PFSK-1 (cell line): ENCODE data around the gene PCED1A.
A peak's percentile ranks its signal among the peaks of the same experiment; 100 is the strongest.

ENCODE experiments used
- FOXP2 ChIP-seq: optimal IDR thresholded peaks from 2 replicates; pipeline ENCODE3; 2011; ENCODE audit warnings: borderline replicate concordance, control low read depth, inconsistent platforms; ENCODE audit not compliant: insufficient read depth; ENCODE audit errors: extremely low read length, extremely low read depth
- POLR2AphosphoS5 ChIP-seq: IDR thresholded peaks from 2 replicates; pipeline ENCODE4 v1.6.1; 2012; ENCODE audit warnings: low read depth, mild to moderate bottlenecking, control low read depth, low read length, moderate library complexity
- SIN3A ChIP-seq: IDR thresholded peaks from 2 replicates; pipeline ENCODE4 v1.6.1; 2012; ENCODE audit warnings: mild to moderate bottlenecking, low read length, moderate library complexity, borderline replicate concordance; ENCODE audit not compliant: insufficient read depth
- TAF1 ChIP-seq: IDR thresholded peaks from 2 replicates; pipeline ENCODE4 v1.6.1; 2012; ENCODE audit warnings: low read length, control low read depth, borderline replicate concordance; ENCODE audit not compliant: insufficient read depth
- TF ChIP-seq, protein P1 (sequence below), 2 experiments: IDR thresholded peaks; 2 replicates each; pipeline versions ENCODE4 v1.6.1 to v1.8.0; 2011 to 2012; ENCODE audit warnings: low read depth in 2 of 2, low read length in 2 of 2, control low read depth in 1 of 2, inconsistent platforms in 1 of 2, mild to moderate bottlenecking in 1 of 2, moderate library complexity in 1 of 2; ENCODE audit not compliant: insufficient read depth in 1 of 2

Gene PCED1A

DNA sequence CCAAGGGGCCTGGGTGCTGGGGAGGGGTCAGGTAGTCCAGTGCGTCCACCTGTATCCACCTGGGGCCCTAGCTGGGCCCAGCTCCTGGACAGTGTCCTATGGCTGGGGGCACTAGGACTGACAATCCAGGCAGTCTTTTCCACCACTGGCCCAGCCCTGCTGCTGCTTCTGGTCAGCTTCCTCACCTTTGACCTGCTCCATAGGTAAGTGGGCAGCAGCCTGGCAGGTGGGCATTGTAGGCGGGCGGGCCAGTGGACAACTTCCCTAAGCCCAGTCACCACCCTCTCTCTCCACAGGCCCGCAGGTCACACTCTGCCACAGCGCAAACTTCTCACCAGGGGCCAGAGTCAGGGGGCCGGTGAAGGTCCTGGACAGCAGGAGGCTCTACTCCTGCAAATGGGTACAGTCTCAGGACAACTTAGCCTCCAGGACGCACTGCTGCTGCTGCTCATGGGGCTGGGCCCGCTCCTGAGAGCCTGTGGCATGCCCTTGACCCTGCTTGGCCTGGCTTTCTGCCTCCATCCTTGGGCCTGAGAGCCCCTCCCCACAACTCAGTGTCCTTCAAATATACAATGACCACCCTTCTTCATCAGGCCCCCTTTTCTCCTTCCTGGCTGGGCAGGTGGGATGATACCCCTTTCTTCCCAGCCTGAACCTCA, 25.1 kb downstream of the PCED1A start:
- no peak for TF ChIP-seq SIN3A
- TF ChIP-seq, protein P1, sequence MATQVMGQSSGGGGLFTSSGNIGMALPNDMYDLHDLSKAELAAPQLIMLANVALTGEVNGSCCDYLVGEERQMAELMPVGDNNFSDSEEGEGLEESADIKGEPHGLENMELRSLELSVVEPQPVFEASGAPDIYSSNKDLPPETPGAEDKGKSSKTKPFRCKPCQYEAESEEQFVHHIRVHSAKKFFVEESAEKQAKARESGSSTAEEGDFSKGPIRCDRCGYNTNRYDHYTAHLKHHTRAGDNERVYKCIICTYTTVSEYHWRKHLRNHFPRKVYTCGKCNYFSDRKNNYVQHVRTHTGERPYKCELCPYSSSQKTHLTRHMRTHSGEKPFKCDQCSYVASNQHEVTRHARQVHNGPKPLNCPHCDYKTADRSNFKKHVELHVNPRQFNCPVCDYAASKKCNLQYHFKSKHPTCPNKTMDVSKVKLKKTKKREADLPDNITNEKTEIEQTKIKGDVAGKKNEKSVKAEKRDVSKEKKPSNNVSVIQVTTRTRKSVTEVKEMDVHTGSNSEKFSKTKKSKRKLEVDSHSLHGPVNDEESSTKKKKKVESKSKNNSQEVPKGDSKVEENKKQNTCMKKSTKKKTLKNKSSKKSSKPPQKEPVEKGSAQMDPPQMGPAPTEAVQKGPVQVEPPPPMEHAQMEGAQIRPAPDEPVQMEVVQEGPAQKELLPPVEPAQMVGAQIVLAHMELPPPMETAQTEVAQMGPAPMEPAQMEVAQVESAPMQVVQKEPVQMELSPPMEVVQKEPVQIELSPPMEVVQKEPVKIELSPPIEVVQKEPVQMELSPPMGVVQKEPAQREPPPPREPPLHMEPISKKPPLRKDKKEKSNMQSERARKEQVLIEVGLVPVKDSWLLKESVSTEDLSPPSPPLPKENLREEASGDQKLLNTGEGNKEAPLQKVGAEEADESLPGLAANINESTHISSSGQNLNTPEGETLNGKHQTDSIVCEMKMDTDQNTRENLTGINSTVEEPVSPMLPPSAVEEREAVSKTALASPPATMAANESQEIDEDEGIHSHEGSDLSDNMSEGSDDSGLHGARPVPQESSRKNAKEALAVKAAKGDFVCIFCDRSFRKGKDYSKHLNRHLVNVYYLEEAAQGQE (IDR thresholded peaks at IDR 0.05; ENCODE audit: insufficient read depth in 1 of 2, low read depth in 2 of 2, low read length in 2 of 2) = no peak
- TF ChIP-seq POLR2AphosphoS5 = no peak
- no peak for TF ChIP-seq FOXP2

DNA sequence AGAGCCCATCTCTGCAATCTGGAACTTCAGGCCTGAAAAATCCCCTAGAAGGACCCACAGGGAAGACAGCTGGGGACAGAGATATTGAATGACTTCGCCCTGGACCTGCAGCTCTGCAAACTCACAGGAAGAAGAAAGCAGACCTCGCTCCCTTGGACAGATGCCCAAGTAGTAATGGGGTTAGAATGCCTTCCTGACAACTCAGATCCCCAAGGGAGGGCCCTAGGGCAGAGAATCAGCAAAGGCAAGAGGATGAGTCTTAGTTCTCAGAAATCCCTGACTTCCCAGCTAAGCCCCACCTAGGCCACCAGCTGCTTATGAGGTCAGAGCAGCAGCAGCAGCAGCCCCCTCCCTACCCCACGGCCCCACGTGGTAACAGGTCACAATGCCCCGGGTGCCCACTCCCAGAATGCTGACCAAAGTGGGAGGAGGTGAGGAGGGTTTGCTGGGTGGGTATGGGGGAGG, 25.8 kb downstream of the PCED1A start, which contains the start of gene C20orf141:
Gene C20orf141, plus strand, starts transcription at position 401 of the 465 bp plus-strand sequence. CDS start 198 bp downstream, outside the sequence.
- no peak for TF ChIP-seq TAF1
- peak; percentile 17 for TF ChIP-seq FOXP2
- TF ChIP-seq, protein P1 (IDR thresholded peaks at IDR 0.05; ENCODE audit: insufficient read depth in 1 of 2, low read depth in 2 of 2, low read length in 2 of 2) = no peak
- no peak; the same call in 1 of the 2 replicates for TF ChIP-seq POLR2AphosphoS5
- TF ChIP-seq SIN3A = no peak

DNA sequence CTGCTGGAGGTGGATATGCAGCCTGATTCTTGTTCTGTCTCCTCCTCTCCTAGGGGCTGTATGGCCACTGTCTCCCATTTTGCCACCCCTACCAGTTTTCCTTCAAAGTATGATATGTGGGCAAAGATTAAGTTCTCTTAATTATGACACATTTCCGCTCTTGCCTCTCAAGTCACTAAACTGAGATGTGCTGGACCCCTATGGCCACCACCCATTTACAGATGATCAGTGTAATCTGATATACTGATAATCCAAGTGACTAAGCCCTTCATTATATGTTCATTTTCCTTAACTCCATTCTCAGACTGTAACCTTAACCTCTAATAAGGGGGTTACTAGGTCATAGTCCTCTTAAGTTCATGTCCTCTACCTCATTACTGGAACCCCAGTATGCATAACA, 26.4 kb downstream of the PCED1A start:
- no peak for TF ChIP-seq SIN3A
- TF ChIP-seq TAF1 = no peak
- no peak for TF ChIP-seq FOXP2
- TF ChIP-seq POLR2AphosphoS5 = no peak
- TF ChIP-seq, protein P1 (IDR thresholded peaks at IDR 0.05; ENCODE audit: insufficient read depth in 1 of 2, low read depth in 2 of 2, low read length in 2 of 2) = no peak

DNA sequence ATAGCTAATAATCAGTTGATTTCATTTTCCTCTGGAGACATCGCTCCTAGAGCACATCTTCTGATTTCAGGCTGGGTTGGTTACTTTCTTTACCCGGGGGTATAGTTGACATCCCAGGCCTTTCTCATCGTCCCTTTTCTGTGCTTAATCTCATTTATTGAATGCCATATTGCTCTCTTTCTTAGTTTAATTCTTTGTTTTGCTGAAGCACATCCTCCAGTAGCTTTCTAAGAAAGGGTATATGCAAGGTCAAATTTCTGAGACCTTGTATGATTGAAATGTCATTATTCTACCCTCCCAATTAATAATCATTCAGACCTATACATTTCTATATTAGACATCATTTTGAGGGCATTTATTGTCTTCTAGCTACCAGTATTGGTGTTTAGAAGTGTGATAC, 28.3 kb downstream of the PCED1A start:
- TF ChIP-seq SIN3A (no peak), POLR2AphosphoS5 (no peak), FOXP2 (no peak), TAF1 (no peak)
- TF ChIP-seq, protein P1 (IDR thresholded peaks at IDR 0.05; ENCODE audit: insufficient read depth in 1 of 2, low read depth in 2 of 2, low read length in 2 of 2) = no peak
